K562 (cell line): ENCODE measurements around the gene CDC42EP2. TPM values are rescaled to one million over a fixed set of nuclear protein-coding genes. Genes with fewer than 3 reads are reported as not detected.

Experiments
- ATAC-seq: fragments of 200-7000 bp; cut with Tn5 transposase; 3 replicates; pipeline ENCODE4 v1.9.1; 2020; ENCODE audit warnings: moderate library complexity
- BruUV-seq: library from RNA; stranded (reverse); fragments of 400-500 nt; replicated peaks from 2 replicates; lab custom pipeline; 2021; lab: Mats Ljungman, UMichigan
- CTCF ChIA-PET: fragments of 300-600 bp; formaldehyde crosslinking; extraction: SDS; loops from one replicate; lab custom pipeline; 2021; ENCODE audit warnings: low intra/inter-chr PET ratio; lab: Yijun Ruan, JAX
- POLR2A ChIA-PET: fragments of 300-600, 350-650 bp; sonication (Branson Sonifier 250); formaldehyde crosslinking; extraction: SDS; loops from one replicate; lab custom pipeline; 2021; ENCODE audit warnings: antibody characterized with exemption, inconsistent platforms; lab: Yijun Ruan, JAX
- DNase-seq, 4 experiments: peaks; one replicate each; pipeline versions ENCODE4 v3.0.0 to v3.0.0-alpha.2; 2011 to 2018; ENCODE audit warnings: low spot score in 3 of 4, mixed read lengths in 3 of 4; ENCODE audit errors: extremely low read depth in 1 of 4
- FAIRE-seq: peaks from 2 replicates; lab custom pipeline; 2011; peaks lifted over from hg19 to GRCh38; lab: Jason Lieb, UNC
- H2AFZ ChIP-seq: 2 replicates; pipeline ENCODE4 v1.6.0; 2011; ENCODE audit warnings: low read depth, low read length, control low read depth, inconsistent platforms
- H3K27ac ChIP-seq: fragments of 200-600 bp; 3 replicates; pipeline ENCODE4 v1.8.0; 2011; ENCODE audit warnings: low read depth, mild to moderate bottlenecking, control low read depth, inconsistent platforms, low read length, moderate library complexity, mixed read lengths; ENCODE audit errors: extremely low read depth
- H3K27me3 ChIP-seq, 2 experiments: fragments of 300-600 bp in 1 of 2; 2 replicates in 1 of 2; 3 replicates in 1 of 2; pipeline versions ENCODE4 v1.6.0 to v1.8.0; 2011; ENCODE audit warnings: inconsistent platforms in 2 of 2, low read length in 2 of 2, mild to moderate bottlenecking in 1 of 2, mixed read lengths in 1 of 2, moderate library complexity in 1 of 2; ENCODE audit not compliant: control insufficient read depth in 2 of 2, insufficient read depth in 2 of 2
- H3K36me3 ChIP-seq: fragments of 300-600 bp; 3 replicates; pipeline ENCODE4 v1.8.0; 2011; ENCODE audit warnings: mild to moderate bottlenecking, low read length, inconsistent platforms; ENCODE audit not compliant: control insufficient read depth, insufficient read depth
- H3K4me1 ChIP-seq, 2 experiments: fragments of 200-600 bp in 1 of 2; replicated peaks in 1 of 2; 2 replicates in 1 of 2; 3 replicates in 1 of 2; pipeline versions ENCODE4 v1.5.1 to v1.8.0; 2011; ENCODE audit warnings: inconsistent platforms in 2 of 2, low read length in 2 of 2, mild to moderate bottlenecking in 1 of 2, mixed read lengths in 1 of 2, moderate library complexity in 1 of 2; ENCODE audit not compliant: control insufficient read depth in 2 of 2, insufficient read depth in 2 of 2
- H3K4me2 ChIP-seq: 2 replicates; pipeline ENCODE4 v1.6.1; 2011; ENCODE audit warnings: low read length, control low read depth, inconsistent platforms, mixed read lengths; ENCODE audit not compliant: insufficient read depth
- H3K4me3 ChIP-seq: fragments of 200-600 bp; sonication (generic), shearing (Covaris generic); 2 replicates; pipeline ENCODE4 v1.5.1; 2016; ENCODE audit warnings: control low read depth, inconsistent platforms
- H3K79me2 ChIP-seq: fragments of 200-600 bp; 3 replicates; pipeline ENCODE4 v1.8.0; 2011; ENCODE audit warnings: low read length, inconsistent platforms; ENCODE audit not compliant: control insufficient read depth, insufficient read depth
- H3K9ac ChIP-seq, 2 experiments: 2 replicates each; pipeline versions ENCODE4 v1.6.0 to v1.6.1; 2011; ENCODE audit warnings: low read depth in 2 of 2, low read length in 2 of 2, control low read depth in 1 of 2, inconsistent platforms in 1 of 2, mild to moderate bottlenecking in 1 of 2, mixed read lengths in 1 of 2; ENCODE audit not compliant: insufficient read depth in 1 of 2
- H3K9me1 ChIP-seq: one replicate; pipeline ENCODE4 v1.6.0; 2011; ENCODE audit warnings: inconsistent platforms, mild to moderate bottlenecking, low read length, moderate library complexity; ENCODE audit not compliant: control insufficient read depth, insufficient read depth
- H3K9me3 ChIP-seq: replicated peaks from 2 replicates; pipeline ENCODE4 v1.5.1; 2011; ENCODE audit warnings: low read depth, low read length, inconsistent platforms; ENCODE audit not compliant: control insufficient read depth, insufficient read depth
- H4K20me1 ChIP-seq: replicated peaks from 2 replicates; pipeline ENCODE4 v1.6.1; 2011; ENCODE audit warnings: low read length, inconsistent platforms, mixed read lengths; ENCODE audit not compliant: control insufficient read depth, insufficient read depth
- ARID2 ChIP-seq: fragments of 450-650 bp; IDR thresholded peaks from 2 replicates; pipeline ENCODE4 v1.6.1; 2017; ENCODE audit warnings: antibody characterized with exemption, mild to moderate bottlenecking
- CTCF ChIP-seq, 3 experiments: IDR thresholded peaks in 2 of 3; conservative IDR thresholded peaks in 1 of 3; 2 replicates each; pipeline ENCODE4 v1.5.1; 2011 to 2012; ENCODE audit warnings: low read length in 3 of 3, mild to moderate bottlenecking in 3 of 3, control low read depth in 2 of 3, improper control_type of control experiment in 1 of 3, inconsistent platforms in 1 of 3, low read depth in 1 of 3, mixed read lengths in 1 of 3, moderate library complexity in 1 of 3; ENCODE audit not compliant: insufficient read depth in 2 of 3
- GABPB2 ChIP-seq: fragments of 250-450 bp; sonication (Bioruptor Pico); conservative IDR thresholded peaks from 2 replicates; pipeline ENCODE4 v1.5.1; 2021; ENCODE audit warnings: mild to moderate bottlenecking
- RAD21 ChIP-seq, 2 experiments: fragments of 250-450 bp in 1 of 2; fragments of 450-650 bp in 1 of 2; sonication (Bioruptor Pico) in 1 of 2; formaldehyde crosslinking in 1 of 2; IDR thresholded peaks in 1 of 2; conservative IDR thresholded peaks in 1 of 2; 2 replicates each; pipeline versions ENCODE4 v1.4.0 to v1.8.0; 2020 to 2022; ENCODE audit warnings: mild to moderate bottlenecking in 2 of 2, moderate library complexity in 1 of 2
- RCOR1 ChIP-seq, 2 experiments: IDR thresholded peaks; 2 replicates each; pipeline ENCODE4 v1.6.1; 2012; ENCODE audit warnings: low read depth in 2 of 2, low read length in 2 of 2, borderline replicate concordance in 1 of 2, improper control_type of control experiment in 1 of 2
- SAFB ChIP-seq: fragments of 200-400 bp; formaldehyde crosslinking; IDR thresholded peaks from 2 replicates; pipeline ENCODE4 v1.6.1; 2017; ENCODE audit warnings: low read depth, low read length, borderline replicate concordance
- U2AF2 ChIP-seq: fragments of 200-400 bp; formaldehyde crosslinking; optimal IDR thresholded peaks from 2 replicates; pipeline ENCODE3; 2017; ENCODE audit warnings: low read depth, mild to moderate bottlenecking, low read length
- WGBS: fragments of 100-300 bp; shearing (Covaris generic); methylation state at CpG from one replicate; pipeline ENCODE4 v1.1.6; 2016; ENCODE audit warnings: low coverage, mixed read lengths; ENCODE audit not compliant: insufficient coverage; ENCODE audit errors: missing lambda C conversion rate; 5-methylcytosine and 5-hydroxymethylcytosine counted together
- in situ Hi-C: fragments of 300-500 bp; cut with MboI; formaldehyde crosslinking; loops from 4 replicates; pipeline ENCODE4 v1.15.0; 2018; ENCODE audit warnings: inconsistent platforms, mixed read lengths
- intact Hi-C: fragments of 100-400 bp; cut with micrococcal nuclease; formaldehyde crosslinking; loops from 2 replicates; pipeline ENCODE4 v1.14.2; 2022
- polyA plus RNA-seq, 8 experiments: library from polyadenylated mRNA; depleted of rRNA in 4 of 8; stranded (reverse) in 5 of 8; unstranded in 3 of 8; fragments of >200 nt; fragmentation: Nextera tagmentation in 2 of 8; fragmentation: Illumina TruSeq in 1 of 8; extraction: Ambion mirVana in 2 of 8; extraction: Trizol in 1 of 8; gene quantifications; 2 replicates each; pipeline versions ENCODE4 v1.2.1 to v1.2.3, GENCODE V29; 2011 to 2014; ENCODE audit warnings: inconsistent platforms in 1 of 8, missing spikeins in 1 of 8
- total RNA-seq, 7 experiments: library from RNA; depleted of rRNA in 6 of 7; stranded (reverse); fragments of >200 nt in 6 of 7; fragmentation: Illumina TruSeq in 2 of 7; extraction: Trizol in 2 of 7; gene quantifications; 2 replicates each; pipeline versions ENCODE4 v1.2.1 to v1.2.3, GENCODE V29; 2011 to 2021; ENCODE audit warnings: low replicate concordance in 1 of 7

The CDC42EP2 gene
- total and polyA plus RNA-seq, 9 of the 15 experiments (the other 6 are each of a cell fraction or from before 2014, with no cell fraction given), result 0.27 to 3.5 (median 0.83) TPM; not detected in 1

DNA sequence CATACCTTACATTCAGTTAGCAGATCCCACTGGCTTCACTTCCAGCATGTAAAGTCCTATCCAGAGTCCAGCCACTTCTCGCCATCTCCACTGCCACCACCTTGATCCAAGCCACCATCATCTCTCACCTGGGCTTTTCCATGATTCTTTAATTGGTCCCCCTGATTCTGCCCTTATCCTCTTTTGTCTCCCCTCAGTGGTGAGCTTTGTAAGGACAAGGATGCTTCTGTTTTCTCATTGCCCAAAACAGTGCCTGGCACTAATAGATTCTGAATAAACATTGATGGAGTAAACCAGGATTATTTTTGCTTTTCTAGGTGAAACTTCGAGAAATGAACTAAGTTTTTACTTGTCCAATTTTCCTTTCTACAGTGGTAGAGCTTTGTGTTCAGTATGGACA lies 48.5 kb upstream of the CDC42EP2 start:
- no peak overlapping the region for H3K4me2 ChIP-seq
- FAIRE-seq (no peak), DNase-seq (peak; percentile 35 to 52 (median 40)), ATAC-seq (no peak)
- peak; percentile 53 to 69 (median 63) for TF ChIP-seq CTCF (IDR thresholded peaks at IDR 0.05 in 2 of 3, conservative IDR thresholded peaks at IDR 0.05 in 1 of 3; ENCODE audit: insufficient read depth in 2 of 3, low read depth in 1 of 3, low read length in 3 of 3)
- no peak for TF ChIP-seq GABPB2 (CRISPR knock-in tag)
- peak in 1 of 2 experiments; percentile 29; a peak in 3 of 4 replicates for TF ChIP-seq RAD21 (CRISPR knock-in tag; conservative IDR thresholded peaks at IDR 0.05 in 1 of 2, IDR thresholded peaks at IDR 0.05 in 1 of 2)
- 0 out of 2 replicates have a peak, but pooled peaks have one; percentile 19 for TF ChIP-seq ARID2
- TF ChIP-seq SAFB, result no peak
- no peak for TF ChIP-seq U2AF2
- 0 out of 4 replicates have a peak, but pooled peaks of 1 of the 2 experiments have one; percentile 36 for TF ChIP-seq RCOR1 (IDR thresholded peaks at IDR 0.05; ENCODE audit: borderline replicate concordance in 1 of 2, low read depth in 2 of 2, low read length in 2 of 2)
- peaks cover 5% of the 10 kb centered on the region; the same call in 1 of the 2 replicates for H4K20me1 ChIP-seq
- no peak overlapping the region for H2AFZ ChIP-seq
- H3K9ac ChIP-seq, result no peak overlapping the region
- 45% methylated on average over 2 of the region's 2 CpGs for WGBS
- H3K36me3 ChIP-seq, result peaks cover 63% of the 10 kb centered on the region
- no peaks in the 10 kb centered on the region for H3K9me1 ChIP-seq
- no peaks in the 10 kb centered on the region for H3K9me3 ChIP-seq
- in situ Hi-C loops (no loop called here), intact Hi-C loops (no loop called here)
- no peak overlapping the region for H3K27ac ChIP-seq
- no peak overlapping the region for H3K4me3 ChIP-seq
- H3K79me2 ChIP-seq, result peaks cover 47% of the 10 kb centered on the region
- peaks cover 6 to 18% of the 10 kb centered on the region in 2 experiments; a peak in 4 of 5 replicates for H3K4me1 ChIP-seq
- no TSS peak for BruUV-seq
- ChIA-PET CTCF (interaction anchor here (0.8 to 1.8 kb wide), 2 partner anchors 9 to 41 kb away, joined by 3 to 4 read pairs; no protein-coding TSS in a partner anchor), POLR2A (interaction anchor here (0.8 to 1.8 kb wide), 12 partner anchors 9 to 508 kb away, joined by 3 to 10 read pairs (median 4); partner anchors contain the start of genes CDC42EP2, MALAT1 and SPDYC)
- H3K27me3 ChIP-seq, result no peaks in the 10 kb centered on the region
